SK-N-SH (cell line): ENCODE measurements around the gene MATK. TPM values are rescaled to one million over a fixed set of nuclear protein-coding genes. Genes with fewer than 3 reads are reported as not detected.
"Not testable (repeated sequence)": the region's sequence is repeated elsewhere in the genome, so short reads cannot be mapped to it uniquely, and the experiment has no call there.

Experiments
- CTCF ChIA-PET: fragments of 300-600, 350-600 bp; formaldehyde crosslinking; extraction: SDS; loops from one replicate; lab custom pipeline; 2021; lab: Yijun Ruan, JAX
- POLR2A ChIA-PET: fragments of 350-600 bp; sonication (Branson Sonifier 250); formaldehyde crosslinking; extraction: SDS; loops from one replicate; lab custom pipeline; 2020; ENCODE audit warnings: antibody characterized with exemption, inconsistent platforms; lab: Yijun Ruan, JAX
- DNase-seq: peaks from one replicate; pipeline ENCODE4 v3.0.0; 2012
- H2AFZ ChIP-seq: fragments of 200-600 bp; sonication (generic); 2 replicates; pipeline ENCODE4 v1.8.1; 2016; ENCODE audit warnings: antibody characterized with exemption, mild to moderate bottlenecking, low read depth
- H3F3A ChIP-seq: fragments of 200-600 bp; sonication (generic); replicated peaks from 2 replicates; pipeline ENCODE3; 2016; ENCODE audit warnings: antibody characterized with exemption, mild to moderate bottlenecking; ENCODE audit not compliant: insufficient read depth
- H3K27ac ChIP-seq, 2 experiments: fragments of 200-500 bp in 1 of 2; fragments of 200-600 bp in 1 of 2; sonication (Bioruptor generic) in 1 of 2; sonication (generic), shearing (Covaris generic) in 1 of 2; 2 replicates each; pipeline versions ENCODE4 v1.5.1 to v1.6.1; 2014 to 2016; ENCODE audit warnings: low read depth in 2 of 2, inconsistent platforms in 1 of 2, low read length in 1 of 2, mild to moderate bottlenecking in 1 of 2, mixed read lengths in 1 of 2
- H3K27me3 ChIP-seq: fragments of 200-600 bp; sonication (generic), shearing (Covaris generic); 2 replicates; pipeline ENCODE4 v1.6.1; 2016; ENCODE audit warnings: mixed run types; ENCODE audit not compliant: insufficient read depth
- H3K36me3 ChIP-seq, 2 experiments: fragments of 200-500 bp in 1 of 2; fragments of 200-600 bp in 1 of 2; sonication (Bioruptor generic) in 1 of 2; sonication (generic) in 1 of 2; replicated peaks in 1 of 2; 2 replicates each; pipeline versions ENCODE3 to v1.5.1; 2014 to 2016; ENCODE audit warnings: low read length in 1 of 2, mild to moderate bottlenecking in 1 of 2; ENCODE audit not compliant: insufficient read depth in 2 of 2, control insufficient read depth in 1 of 2
- H3K4me1 ChIP-seq, 2 experiments: fragments of 200-500 bp in 1 of 2; fragments of 200-600 bp in 1 of 2; sonication (Bioruptor generic) in 1 of 2; sonication (generic), shearing (Covaris generic) in 1 of 2; 2 replicates each; pipeline versions ENCODE4 v1.5.1 to v1.6.1; 2014 to 2016; ENCODE audit warnings: low read depth in 1 of 2, low read length in 1 of 2, mixed run types in 1 of 2; ENCODE audit not compliant: insufficient read depth in 2 of 2, control insufficient read depth in 1 of 2
- H3K4me2 ChIP-seq: fragments of 200-600 bp; sonication (generic), shearing (Covaris generic); 2 replicates; pipeline ENCODE4 v1.6.1; 2017; ENCODE audit warnings: mixed run types
- H3K4me3 ChIP-seq, 2 experiments: fragments of 200-500 bp in 1 of 2; fragments of 200-600 bp in 1 of 2; sonication (Bioruptor generic) in 1 of 2; sonication (generic), shearing (Covaris generic) in 1 of 2; 2 replicates each; pipeline versions ENCODE4 v1.5.1 to v1.8.1; 2014 to 2016; ENCODE audit warnings: low read depth in 2 of 2, inconsistent platforms in 1 of 2, low read length in 1 of 2, mild to moderate bottlenecking in 1 of 2, mixed read lengths in 1 of 2, moderate library complexity in 1 of 2
- H3K79me2 ChIP-seq: fragments of 200-600 bp; sonication (generic); 2 replicates; pipeline ENCODE4 v1.8.1; 2017; ENCODE audit warnings: mild to moderate bottlenecking; ENCODE audit not compliant: insufficient read depth
- H3K9ac ChIP-seq: fragments of 200-600 bp; sonication (generic); 2 replicates; pipeline ENCODE4 v1.6.1; 2017; ENCODE audit warnings: mixed run types
- H3K9me2 ChIP-seq: fragments of 200-600 bp; sonication (generic); 2 replicates; pipeline ENCODE4 v1.6.1; 2017; ENCODE audit warnings: mixed run types
- H3K9me3 ChIP-seq: fragments of 200-600 bp; sonication (generic); 2 replicates; pipeline ENCODE4 v1.6.1; 2017; ENCODE audit warnings: mixed run types, mild to moderate bottlenecking, moderate library complexity
- H4K20me1 ChIP-seq: fragments of 200-600 bp; sonication (generic); 2 replicates; pipeline ENCODE4 v1.6.1; 2017; ENCODE audit warnings: mild to moderate bottlenecking, mixed run types; ENCODE audit not compliant: insufficient read depth
- CHD2 ChIP-seq: fragments of 150-350 bp; IDR thresholded peaks from 2 replicates; pipeline ENCODE4 v1.6.1; 2018; ENCODE audit warnings: low read length; ENCODE audit not compliant: partially characterized antibody
- CTCF ChIP-seq: fragments of 200-600 bp; sonication (generic); IDR thresholded peaks from 2 replicates; pipeline ENCODE4 v1.6.1; 2017; ENCODE audit warnings: antibody characterized with exemption, mild to moderate bottlenecking, moderate library complexity
- ELF1 ChIP-seq: IDR thresholded peaks from 2 replicates; pipeline ENCODE4 v1.4.0; 2012
- EP300 ChIP-seq, 2 experiments: IDR thresholded peaks; 2 replicates each; pipeline versions ENCODE4 v1.4.0 to v1.6.1; 2012; ENCODE audit warnings: borderline replicate concordance in 1 of 2, low read depth in 1 of 2, low read length in 1 of 2
- FOSL2 ChIP-seq: IDR thresholded peaks from 2 replicates; pipeline ENCODE4 v1.4.0; 2012; ENCODE audit warnings: low read depth, mild to moderate bottlenecking, moderate library complexity, borderline replicate concordance
- FOXJ3 ChIP-seq: sonication (generic); formaldehyde crosslinking; IDR thresholded peaks from 2 replicates; pipeline ENCODE4 v1.5.1; 2020; ENCODE audit warnings: mild to moderate bottlenecking, missing genetic modification reagents
- GATA2 ChIP-seq: sonication (generic); formaldehyde crosslinking; IDR thresholded peaks from 2 replicates; pipeline ENCODE4 v1.5.0; 2020; ENCODE audit warnings: mild to moderate bottlenecking, missing genetic modification reagents
- MXI1 ChIP-seq: IDR thresholded peaks from 2 replicates; pipeline ENCODE4 v1.6.1; 2012; ENCODE audit warnings: mild to moderate bottlenecking, low read depth, low read length, improper control_type of control experiment
- NRF1 ChIP-seq: IDR thresholded peaks from 2 replicates; pipeline ENCODE4 v1.6.1; 2012; ENCODE audit warnings: low read depth, mild to moderate bottlenecking, low read length
- RAD21 ChIP-seq: IDR thresholded peaks from 2 replicates; pipeline ENCODE4 v1.6.1; 2012; ENCODE audit warnings: mild to moderate bottlenecking, low read length
- SIN3A ChIP-seq: IDR thresholded peaks from 2 replicates; pipeline ENCODE4 v1.6.1; 2012; ENCODE audit warnings: low read depth, mild to moderate bottlenecking, low read length, moderate library complexity, borderline replicate concordance
- WGBS: methylation state at CpG from one replicate; pipeline ENCODE4 v1.1.6; 2017; ENCODE audit warnings: low lambda C conversion rate; 5-methylcytosine and 5-hydroxymethylcytosine counted together
- polyA plus RNA-seq, 3 experiments: library from polyadenylated mRNA; depleted of rRNA; stranded (reverse); fragments of >200 nt; gene quantifications; 2 replicates each; pipeline ENCODE4 v1.2.3, GENCODE V29; 2012

Gene MATK
- polyA plus RNA-seq, 1 of the 3 experiments (the other 2 are of a cell fraction) = not detected

- H3K9me2 ChIP-seq, DNase-seq, H3K27me3 ChIP-seq, H3K9ac ChIP-seq, H3K4me2 ChIP-seq, H4K20me1 ChIP-seq, H3K36me3 ChIP-seq, H3K4me3 ChIP-seq, POLR2A ChIA-PET, H3K4me1 ChIP-seq, H2AFZ ChIP-seq, H3F3A ChIP-seq, H3K9me3 ChIP-seq, H3K27ac ChIP-seq: not testable (repeated sequence)
- peaks cover 20% of the 10 kb centered on the region for H3K79me2 ChIP-seq
- 96% methylated on average over 7 of the region's 7 CpGs for WGBS
- CTCF ChIA-PET = interaction anchor here (1.2 kb wide), 1 partner anchor 92 kb away, joined by 3 read pairs; no protein-coding TSS in a partner anchor
These were observed 28.5 kb downstream of the MATK start for GRCh38 chr19:3757705-3758104.

- TF ChIP-seq CHD2 (no peak), RAD21 (no peak), ELF1 (no peak), FOXJ3 (no peak), GATA2 (no peak), MXI1 (no peak), CTCF (no peak), SIN3A (no peak), FOSL2 (no peak), EP300 (IDR thresholded peaks at IDR 0.05; ENCODE audit: borderline replicate concordance in 1 of 2, low read depth in 1 of 2, low read length in 1 of 2) (no peak), NRF1 (no peak)
- Histone ChIP-seq H3K9me2 (no peaks in the 10 kb centered on the region), H3K27me3 (no peaks in the 10 kb centered on the region), H2AFZ (no peak overlapping the region), H3K9me3 (no peaks in the 10 kb centered on the region), H3F3A (no peaks in the 10 kb centered on the region), H3K27ac (no peak overlapping the region), H3K4me2 (no peak overlapping the region), H3K4me3 (no peak overlapping the region), H4K20me1 (no peaks in the 10 kb centered on the region), H3K36me3 (peaks cover 9 to 12% of the 10 kb centered on the region in 2 experiments), H3K9ac (no peak overlapping the region), H3K4me1 (no peaks in the 10 kb centered on the region), H3K79me2 (no peaks in the 10 kb centered on the region)
- DNase-seq = no peak
- WGBS = 91% methylated on average over 8 of the region's 51 CpGs
- POLR2A ChIA-PET = no interaction called here
- CTCF ChIA-PET = no interaction called here
These were observed 32.4 kb downstream of the MATK start for GRCh38 chr19:3753631-3754410.
